Epithelial cell of umbilical artery (primary cell): ENCODE data around the gene EHMT1. TPM values are rescaled to one million over a fixed set of nuclear protein-coding genes. Genes with fewer than 3 reads are reported as not detected.

Experiments used
- total RNA-seq: library from RNA; depleted of rRNA; stranded (reverse); fragments of >200 nt; gene quantifications from 2 replicates; pipeline ENCODE4 v1.2.3, GENCODE V29; 2014

EHMT1 gene
- total RNA-seq: 51.8 and 59.8 TPM in 2 replicates

DNA sequence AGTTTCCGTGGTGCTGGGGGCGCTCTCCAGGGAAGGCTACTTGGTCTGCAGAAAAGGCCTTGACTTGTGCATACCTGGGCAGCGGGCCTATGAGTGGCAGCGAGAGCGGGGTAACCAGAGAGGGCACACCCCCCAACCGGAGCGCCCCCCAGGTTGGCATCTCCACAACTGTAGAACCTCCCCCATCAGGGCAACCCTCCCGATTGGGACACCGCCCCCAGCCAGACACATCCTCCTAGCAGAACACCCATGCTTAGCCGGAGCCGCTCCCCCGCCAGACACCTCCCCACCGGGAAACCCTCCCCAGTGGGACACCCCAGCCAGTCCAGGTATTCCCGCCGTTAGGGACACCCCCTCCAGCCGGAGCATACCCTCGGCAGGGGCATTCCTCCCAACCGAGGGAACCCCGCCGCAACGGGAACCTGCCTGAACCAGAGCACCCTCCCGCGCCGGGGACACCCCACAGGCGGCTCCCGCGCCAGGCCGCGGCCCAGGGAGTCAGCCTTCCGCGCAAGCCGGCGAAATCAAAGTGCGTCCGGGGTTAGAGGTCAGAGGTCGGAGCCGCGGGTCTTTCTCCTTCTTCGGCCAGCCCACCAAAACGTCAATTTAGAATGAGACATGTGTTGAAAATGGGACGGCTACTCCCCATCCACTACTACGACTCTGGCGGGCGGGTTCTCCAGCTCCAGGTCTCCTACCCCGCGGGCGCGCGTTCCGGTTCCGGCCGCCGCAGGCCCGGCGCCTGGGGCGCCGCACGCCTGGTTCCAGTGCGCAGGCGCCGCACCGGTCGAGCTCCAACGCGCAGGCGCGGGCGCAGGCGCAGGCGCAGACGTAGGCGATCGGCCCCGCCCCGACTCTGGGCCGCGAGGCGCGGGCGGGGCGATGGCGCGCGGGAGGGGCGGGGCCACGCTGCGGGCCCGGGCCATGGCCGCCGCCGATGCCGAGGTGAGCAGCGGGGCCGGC is at the start of gene EHMT1:
Gene EHMT1, plus strand, starts transcription at position 901 of the 963 bp plus-strand sequence. Its CDS starts 24 bp downstream, at position 925.

DNA sequence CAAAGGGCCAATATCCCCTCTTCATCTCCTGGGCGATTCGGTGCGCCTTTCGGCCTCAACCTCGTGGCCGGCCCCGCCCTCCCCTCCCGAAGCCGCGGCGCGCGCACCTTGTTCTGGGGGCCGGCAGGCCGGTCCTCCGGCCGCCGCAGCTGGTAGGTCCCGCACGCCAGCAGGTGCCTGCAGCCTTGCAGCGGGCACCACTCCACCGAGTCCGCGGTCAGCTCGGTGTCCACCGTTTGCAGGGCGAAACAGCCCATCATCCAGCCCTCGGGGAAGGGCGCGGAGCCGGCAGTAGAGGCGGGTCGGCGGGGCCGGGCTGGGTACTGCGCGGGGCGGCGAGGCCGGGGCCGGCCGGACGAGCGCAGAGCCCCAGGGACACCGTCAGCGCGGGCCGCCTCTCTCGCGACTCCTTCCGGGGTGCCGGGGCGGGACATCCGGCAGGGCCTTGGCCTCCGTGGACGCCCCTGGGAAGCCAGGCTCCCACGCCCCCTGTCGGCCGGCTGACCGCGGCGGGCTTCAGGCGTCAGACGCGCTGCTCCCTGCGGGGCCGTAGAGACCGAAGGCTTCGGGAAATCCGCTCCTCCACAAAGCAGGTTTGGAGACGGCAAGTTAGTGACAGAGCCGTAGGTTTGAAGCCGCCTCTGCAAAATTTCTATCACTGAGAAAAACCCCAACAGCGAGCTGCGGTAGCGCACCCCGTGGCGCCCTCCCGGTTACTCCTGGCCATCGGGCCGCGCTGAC is 40.1 kb upstream of the EHMT1 start, which contains the start of gene DPH7:
Gene DPH7, minus strand, starts transcription at position 408 of the 741 bp plus-strand sequence. Its CDS starts 148 bp downstream, at position 260.

DNA sequence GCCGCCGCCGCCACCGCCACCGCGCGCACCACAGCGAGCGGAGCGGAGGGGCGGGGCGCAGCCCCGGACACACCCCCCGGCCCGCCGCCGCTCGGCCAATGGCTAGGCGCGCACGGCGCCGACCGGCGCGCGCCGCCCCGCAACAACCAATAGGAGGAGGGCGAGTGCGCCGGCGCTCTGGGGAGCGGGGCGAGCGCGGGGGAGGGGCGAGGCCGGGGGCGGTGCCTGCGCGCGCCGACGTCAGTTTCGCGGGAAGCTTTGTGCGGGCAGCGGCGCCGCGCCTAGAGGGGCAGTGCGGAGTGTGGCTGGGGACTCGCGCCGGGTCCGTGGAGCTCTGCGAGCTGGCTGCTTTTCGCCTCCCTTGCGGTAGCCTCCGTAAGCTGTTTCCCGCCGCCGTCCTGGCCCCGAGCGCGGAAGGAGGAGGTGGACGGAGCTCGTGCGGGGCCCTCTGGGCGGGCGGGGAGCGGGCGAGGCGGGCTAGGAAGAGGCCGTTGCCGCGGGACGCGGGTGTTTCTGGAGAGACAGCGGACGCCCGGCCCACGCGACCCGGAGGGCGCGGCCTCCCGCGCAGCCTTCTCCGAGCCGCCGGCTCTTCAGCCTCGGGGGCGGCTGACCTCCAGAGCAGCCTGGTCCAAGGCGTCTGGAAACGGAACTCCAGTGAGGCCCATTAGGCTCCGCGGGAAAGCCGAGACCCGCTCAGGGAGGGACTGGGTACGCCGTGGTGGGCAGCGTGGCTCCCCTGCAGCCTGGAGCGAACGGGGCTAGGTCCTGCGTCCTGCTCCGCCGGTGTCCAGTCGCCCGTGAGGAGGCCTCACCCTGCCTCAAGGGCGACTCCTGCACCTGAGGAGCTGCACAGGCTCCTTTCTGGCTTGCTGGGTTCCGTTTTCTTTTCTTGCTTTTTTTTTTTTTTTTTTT is 28.1 kb upstream of the EHMT1 start, which contains the start of gene ZMYND19:
Gene ZMYND19, minus strand, starts transcription at position 44 of the 915 bp plus-strand sequence. CDS start 249 bp downstream, outside the sequence.

DNA sequence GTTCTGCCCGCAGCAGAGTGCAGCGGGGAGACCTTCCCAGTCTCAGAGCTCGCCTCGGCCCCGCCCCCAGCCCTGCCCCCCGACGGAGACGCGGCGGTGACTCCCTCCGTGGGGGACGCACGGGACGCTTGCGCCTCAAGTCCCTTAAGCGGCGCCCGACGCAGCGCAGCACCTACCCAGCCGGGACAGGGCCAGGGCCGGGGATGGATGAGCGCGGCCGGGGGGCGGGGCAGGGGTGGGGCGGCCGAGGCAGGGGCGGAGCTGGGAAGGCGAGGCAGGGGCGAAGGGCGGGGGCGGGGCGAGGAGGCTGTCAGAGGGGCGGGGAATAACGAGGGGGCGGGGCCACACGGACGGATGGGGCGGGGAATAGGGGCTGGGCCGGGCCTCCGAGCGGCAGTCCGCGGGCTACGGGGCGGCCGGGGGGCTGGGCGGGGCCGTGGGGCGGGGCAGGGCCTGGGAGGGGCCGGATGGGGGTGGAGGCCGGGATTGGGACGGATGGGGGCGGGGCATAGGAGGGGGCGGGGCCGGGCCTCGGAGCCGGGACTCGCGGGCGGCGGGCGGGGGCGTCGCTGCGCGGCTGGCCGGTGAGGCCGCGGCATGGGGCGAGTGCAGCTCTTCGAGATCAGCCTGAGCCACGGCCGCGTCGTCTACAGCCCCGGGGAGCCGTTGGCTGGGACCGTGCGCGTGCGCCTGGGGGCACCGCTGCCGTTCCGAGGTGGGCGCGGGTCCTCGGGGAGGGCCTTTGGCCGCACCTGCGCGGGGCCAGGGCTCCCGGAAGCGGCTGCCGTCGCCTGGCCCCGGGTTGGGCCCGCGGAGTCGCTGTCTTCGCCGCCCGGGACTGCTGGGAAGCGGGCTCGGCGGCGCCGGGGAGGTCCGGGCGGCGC is 13.4 kb upstream of the EHMT1 start, which contains the start of gene ARRDC1:
Gene ARRDC1, plus strand, starts transcription at position 566 of the 884 bp plus-strand sequence. Its CDS starts 32 bp downstream, at position 598.

DNA sequence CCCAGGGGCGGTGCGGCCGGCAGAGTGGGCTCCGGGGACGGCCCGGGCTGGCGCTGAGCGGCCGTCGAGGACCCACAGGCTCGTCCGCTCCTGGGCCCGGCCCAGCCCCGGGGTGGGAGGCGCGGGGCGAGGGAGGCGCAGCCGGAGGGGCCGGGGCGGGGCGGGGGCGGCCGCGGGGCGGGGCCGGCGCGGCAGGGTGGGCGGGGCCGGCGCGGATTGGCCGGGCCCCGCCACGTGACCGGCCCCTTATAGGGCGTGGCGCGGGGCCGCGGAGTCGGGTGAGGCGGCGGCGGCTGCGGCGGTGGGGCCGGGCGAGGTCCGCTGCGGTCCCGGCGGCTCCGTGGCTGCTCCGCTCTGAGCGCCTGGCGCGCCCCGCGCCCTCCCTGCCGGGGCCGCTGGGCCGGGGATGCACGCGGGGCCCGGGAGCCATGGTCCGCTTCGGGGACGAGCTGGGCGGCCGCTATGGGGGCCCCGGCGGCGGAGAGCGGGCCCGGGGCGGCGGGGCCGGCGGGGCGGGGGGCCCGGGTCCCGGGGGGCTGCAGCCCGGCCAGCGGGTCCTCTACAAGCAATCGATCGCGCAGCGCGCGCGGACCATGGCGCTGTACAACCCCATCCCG is 258.8 kb downstream of the EHMT1 start, which contains the start of gene CACNA1B:
Gene CACNA1B, plus strand, starts transcription at position 277 of the 617 bp plus-strand sequence. Its CDS starts 152 bp downstream, at position 429.

Other genes starting within 250 kb of the EHMT1 start
- gene EXD3, start 195.8 kb upstream of the EHMT1 start, total RNA-seq: 18.8 and 22.0 TPM in 2 replicates
- gene NOXA1, start 195.6 kb upstream of the EHMT1 start, total RNA-seq: 0.46 and 0.65 TPM in 2 replicates
- not detected in 2 replicates for gene ENTPD8, start 177.6 kb upstream of the EHMT1 start, total RNA-seq
- 17.9 and 19.0 TPM in 2 replicates for gene NSMF, start 159.7 kb upstream of the EHMT1 start, total RNA-seq
- gene PNPLA7, start 68.6 kb upstream of the EHMT1 start, total RNA-seq: under 0.01 and 0.15 TPM in 2 replicates
- gene MRPL41, start 67.1 kb upstream of the EHMT1 start, total RNA-seq: 45.3 and 64.6 TPM in 2 replicates
- 19.8 and 27.8 TPM in 2 replicates for gene DPH7, start 40.1 kb upstream of the EHMT1 start, total RNA-seq
- gene ZMYND19, start 28.5 kb upstream of the EHMT1 start, total RNA-seq: 25.4 and 25.7 TPM in 2 replicates
- 21.3 and 21.8 TPM in 2 replicates for gene ARRDC1, start 13.3 kb upstream of the EHMT1 start, total RNA-seq